GM12875 (cell line): Measurements from ENCODE around the gene GOLGA1.

Source experiments
- H3K4me3 ChIP-seq: one replicate; pipeline ENCODE4 v1.5.1; 2011; ENCODE audit warnings: low read depth, low read length, control low read depth
- CTCF ChIP-seq: IDR thresholded peaks from 2 replicates; pipeline ENCODE4 v1.5.1; 2011; ENCODE audit warnings: low read depth, mild to moderate bottlenecking, control low read depth, inconsistent platforms, low read length, moderate library complexity, borderline replicate concordance; ENCODE audit not compliant: insufficient read depth

The GOLGA1 gene

GRCh38 chr9:124911766-124912165 lies 29.1 kb downstream of the GOLGA1 start:
- H3K4me3 ChIP-seq, result no peak overlapping the region
- TF ChIP-seq CTCF, result no peak

GRCh38 chr9:124908098-124908497 lies 32.8 kb downstream of the GOLGA1 start:
- no peak overlapping the region for H3K4me3 ChIP-seq
- TF ChIP-seq CTCF, result no peak

- TF ChIP-seq CTCF, result no peak
- H3K4me3 ChIP-seq, result no peak overlapping the region
Measured at GRCh38 chr9:124906966-124907365, 33.9 kb downstream of the GOLGA1 start.

- no peak overlapping the region for H3K4me3 ChIP-seq
- no peak for TF ChIP-seq CTCF
Measured at GRCh38 chr9:124899845-124900244, 41.0 kb downstream of the GOLGA1 start.

GRCh38 chr9:124897570-124898460 lies 43.1 kb downstream of the GOLGA1 start:
- no peak for TF ChIP-seq CTCF
- no peak overlapping the region for H3K4me3 ChIP-seq

- H3K4me3 ChIP-seq, result no peak overlapping the region
- TF ChIP-seq CTCF, result peak; percentile 63; the same call in 1 of the 2 replicates
Measured at GRCh38 chr9:124894741-124895170, 46.1 kb downstream of the GOLGA1 start.
